Left hindlimb (tissue), 1 donor: ENCODE measurements around the gene CBARP.

ENCODE experiments used
- DNase-seq: peaks from one replicate; pipeline ENCODE4 v3.0.0-alpha.2; 2018

The CBARP gene

GRCh38 chr19:1275260-1275975, 37.6 kb upstream of the CBARP start, which contains the start of gene FAM174C:
TSS of gene FAM174C (plus strand) at chr19:1275530. CDS start at chr19:1275550, 20 bp downstream.
- peak; percentile 97 for DNase-seq

- DNase-seq: no peak
Observed at GRCh38 chr19:1274852-1275259, 37.1 kb upstream of the CBARP start.

- no peak for DNase-seq
Observed at GRCh38 chr19:1274081-1274851, 36.5 kb upstream of the CBARP start.

- DNase-seq: no peak
Observed at GRCh38 chr19:1273263-1274041, 35.6 kb upstream of the CBARP start.

GRCh38 chr19:1272423-1273262, 34.8 kb upstream of the CBARP start:
- DNase-seq: no peak

- no peak for DNase-seq
Observed at GRCh38 chr19:1271528-1272422, 34.0 kb upstream of the CBARP start.

GRCh38 chr19:1270854-1271527, 33.2 kb upstream of the CBARP start:
- no peak for DNase-seq

- no peak for DNase-seq
Observed at GRCh38 chr19:1270213-1270853, 32.5 kb upstream of the CBARP start.

GRCh38 chr19:1269478-1270212, 31.8 kb upstream of the CBARP start:
- DNase-seq: peak; percentile 93

GRCh38 chr19:1269065-1269477, 31.3 kb upstream of the CBARP start, which contains the start of gene CIRBP:
TSS of gene CIRBP (plus strand) at chr19:1269332. CDS start at chr19:1270934, 1,602 bp downstream.
- peak; percentile 100 for DNase-seq

GRCh38 chr19:1268226-1269064, 30.6 kb upstream of the CBARP start:
- no peak for DNase-seq

GRCh38 chr19:1267477-1268225, 29.8 kb upstream of the CBARP start:
- no peak for DNase-seq

- peak; percentile 82 for DNase-seq
Observed at GRCh38 chr19:1266916-1267476, 29.2 kb upstream of the CBARP start.

GRCh38 chr19:1266129-1266915, 28.5 kb upstream of the CBARP start:
- DNase-seq: no peak

GRCh38 chr19:1265615-1266128, 27.9 kb upstream of the CBARP start:
- no peak for DNase-seq
